ENCODE results near the gene TSC22D2. TPM values are rescaled to one million over a fixed set of nuclear protein-coding genes. Genes with fewer than 3 reads are reported as not detected.

The TSC22D2 gene
- total RNA-seq: 10 to 100 TPM; 25.9 to 28.9 TPM
- 10 to 100 TPM in 1 of 3 donors, 1 to 10 TPM in 2; 6.3 to 11.8 (median 8.0) TPM for polyA plus RNA-seq
- total RNA-seq: 43.1 to 108 (median 57.8) reads per million in 6 experiments

- Mint-ChIP-seq H3K9me3 (no peaks in the 10 kb centered on the region), H3K4me3 (peak within 1 kb of the TSS; percentile 81 to 98 (median 92)), H3K27ac (peak within 1 kb of the TSS; percentile 91 to 99 (median 98)), H3K4me1 (peaks cover 14 to 37% (median 33%) of the 10 kb centered on the region in 4 donors), H3K36me3 (peaks cover 0 to 11% (median 8%) of the 10 kb centered on the region in 3 donors), H3K27me3 (no peaks in the 10 kb centered on the region)
- ATAC-seq: peak; percentile 72 to 77
- POLR2A ChIA-PET: interaction anchor here (0.6 to 5.9 kb wide), 20 partner anchors 9 to 1321 kb away, joined by 3 to 58 read pairs (median 4); partner anchors contain the start of genes EIF2A, RNF13, SELENOT and SERP1
- peak; percentile 93 to 99 (median 97) for DNase-seq
Observed at GRCh38 chr3:150408221-150409124, at the start of gene TSC22D2. Gene TSC22D2, plus strand, starts transcription at chr3:150408298. Its CDS starts 1,053 bp downstream, at chr3:150409351.

- H3K27me3 Mint-ChIP-seq: no peaks in the 10 kb centered on the region
- DNase-seq (no peak), ATAC-seq (no peak)
- no peak overlapping the region for H3K27ac Mint-ChIP-seq
- no peak overlapping the region for H3K4me3 Mint-ChIP-seq
- POLR2A ChIA-PET: no interaction called here
- no peaks in the 10 kb centered on the region for H3K36me3 Mint-ChIP-seq
- H3K4me1 Mint-ChIP-seq: no peaks in the 10 kb centered on the region
- no peaks in the 10 kb centered on the region for H3K9me3 Mint-ChIP-seq
Observed at GRCh38 chr3:150359381-150359780, 48.7 kb upstream of the TSC22D2 start.

DNA sequence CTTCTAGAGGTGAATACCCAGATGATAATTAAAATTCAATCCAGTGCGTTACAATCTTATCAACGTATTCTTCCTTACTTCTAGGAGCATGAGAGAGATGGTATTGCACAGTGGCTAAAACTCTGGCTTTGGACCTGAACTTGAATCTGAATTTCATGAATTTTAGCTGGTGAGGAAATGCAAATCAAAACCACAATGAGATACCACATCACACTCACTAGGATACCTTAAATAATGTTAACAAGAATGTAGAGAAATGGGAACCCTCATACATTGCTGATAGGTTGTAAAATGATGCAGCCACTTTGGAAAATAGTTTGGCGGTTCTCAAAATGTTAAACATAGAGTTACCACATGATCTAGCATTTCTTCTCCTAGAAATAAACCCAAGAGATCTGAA lies 47.1 kb upstream of the TSC22D2 start:
- H3K36me3 Mint-ChIP-seq: no peaks in the 10 kb centered on the region
- no peaks in the 10 kb centered on the region for H3K4me1 Mint-ChIP-seq
- H3K27me3 Mint-ChIP-seq: no peaks in the 10 kb centered on the region
- DNase-seq (no peak), ATAC-seq (no peak)
- no peak overlapping the region for H3K27ac Mint-ChIP-seq
- H3K9me3 Mint-ChIP-seq: no peaks in the 10 kb centered on the region
- POLR2A ChIA-PET: no interaction called here
- H3K4me3 Mint-ChIP-seq: no peak overlapping the region

DNA sequence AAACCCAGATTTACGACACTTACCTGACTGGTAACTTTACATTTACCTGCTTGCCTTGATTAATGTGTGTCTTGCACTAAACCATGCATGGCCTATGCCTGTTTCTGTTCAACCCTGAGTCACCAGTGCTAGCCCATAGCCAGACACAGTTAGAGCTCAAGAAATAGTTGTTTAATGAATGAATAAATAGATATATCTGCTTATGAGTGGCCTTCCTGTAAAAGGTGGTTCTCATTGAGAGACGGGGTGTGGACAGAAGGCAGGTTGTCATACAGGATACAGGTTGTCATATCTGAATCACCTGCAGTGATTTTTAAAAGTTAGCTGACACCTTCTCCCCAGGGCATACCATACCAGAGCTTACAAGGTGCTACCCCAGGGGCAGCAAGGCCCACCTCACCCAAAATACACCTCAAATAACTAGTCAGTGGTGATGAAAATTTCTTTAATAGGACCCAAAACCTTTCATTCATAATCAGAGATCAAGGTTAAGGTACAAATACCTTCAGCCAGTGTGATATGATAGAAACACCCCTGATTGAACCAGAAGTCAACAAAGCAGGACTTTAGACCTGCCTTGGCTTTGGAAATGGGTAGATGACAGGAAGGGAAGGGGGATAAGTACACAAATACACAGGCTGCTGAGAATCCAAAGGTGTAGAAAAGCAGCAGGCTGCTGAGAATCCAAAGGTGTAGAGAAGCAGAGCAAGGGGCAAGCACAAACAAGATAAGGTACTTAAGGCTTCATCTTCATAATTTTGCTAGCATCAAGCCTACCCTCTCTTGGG lies 45.4 kb upstream of the TSC22D2 start:
- POLR2A ChIA-PET: no interaction called here
- H3K4me3 Mint-ChIP-seq: no peak overlapping the region
- no peaks in the 10 kb centered on the region for H3K4me1 Mint-ChIP-seq
- no peak for DNase-seq
- no peaks in the 10 kb centered on the region for H3K27me3 Mint-ChIP-seq
- no peak for ATAC-seq
- no peak overlapping the region for H3K27ac Mint-ChIP-seq
- H3K9me3 Mint-ChIP-seq: no peaks in the 10 kb centered on the region
- no peaks in the 10 kb centered on the region for H3K36me3 Mint-ChIP-seq

- H3K9me3 Mint-ChIP-seq: no peaks in the 10 kb centered on the region
- no peak for ATAC-seq
- POLR2A ChIA-PET: no interaction called here
- H3K4me1 Mint-ChIP-seq: no peaks in the 10 kb centered on the region
- H3K27me3 Mint-ChIP-seq: no peaks in the 10 kb centered on the region
- DNase-seq: no peak
- no peak overlapping the region for H3K27ac Mint-ChIP-seq
- no peak overlapping the region for H3K4me3 Mint-ChIP-seq
- no peaks in the 10 kb centered on the region for H3K36me3 Mint-ChIP-seq
Observed at GRCh38 chr3:150363420-150363819, 44.7 kb upstream of the TSC22D2 start.

DNA sequence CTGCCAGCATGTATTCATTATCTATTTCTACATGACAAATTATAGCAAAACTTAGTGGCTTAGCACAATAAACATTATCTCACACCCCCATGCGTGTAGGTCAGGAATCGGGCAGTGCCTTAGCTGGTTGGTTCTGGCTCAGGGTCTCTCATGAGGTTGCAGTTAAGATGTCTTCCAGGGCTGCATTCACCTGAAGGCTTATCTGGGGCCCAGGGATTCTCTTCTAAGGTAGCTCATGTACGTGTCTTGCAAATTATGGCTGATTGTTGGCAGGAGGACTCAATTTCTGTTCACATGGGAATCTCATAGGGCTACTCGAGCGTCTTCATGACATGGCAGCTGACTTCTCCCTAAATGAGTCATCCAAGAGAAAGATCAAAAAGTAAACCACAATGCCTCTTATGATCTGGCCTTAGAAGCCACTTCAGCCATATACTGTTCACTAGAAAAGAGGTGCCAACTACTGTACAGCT lies 42.9 kb upstream of the TSC22D2 start:
- H3K9me3 Mint-ChIP-seq: no peaks in the 10 kb centered on the region
- DNase-seq (no peak), ATAC-seq (no peak)
- no peaks in the 10 kb centered on the region for H3K27me3 Mint-ChIP-seq
- H3K4me3 Mint-ChIP-seq: no peak overlapping the region
- POLR2A ChIA-PET: no interaction called here
- H3K27ac Mint-ChIP-seq: no peak overlapping the region
- H3K36me3 Mint-ChIP-seq: no peaks in the 10 kb centered on the region
- H3K4me1 Mint-ChIP-seq: no peaks in the 10 kb centered on the region

DNA sequence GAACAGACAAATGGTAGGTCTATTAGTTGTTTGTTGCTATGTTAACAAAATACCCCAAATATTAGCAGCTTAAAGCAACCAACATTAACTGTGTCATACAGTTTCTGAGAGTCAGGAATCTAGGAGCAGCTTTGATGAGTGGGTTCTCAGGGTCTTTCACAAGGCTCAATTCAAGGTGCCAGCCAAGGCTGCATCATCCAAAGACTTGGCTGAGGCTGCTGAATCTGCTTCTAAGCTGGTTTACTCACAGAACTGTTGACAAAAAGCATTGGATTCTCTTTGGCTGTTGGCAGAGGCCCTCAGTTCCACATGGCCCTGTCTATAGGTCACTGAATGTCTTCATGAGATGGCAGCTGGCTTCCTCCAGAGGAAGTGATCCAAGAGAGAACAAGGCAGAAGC lies 40.3 kb upstream of the TSC22D2 start:
- no peaks in the 10 kb centered on the region for H3K4me1 Mint-ChIP-seq
- H3K27ac Mint-ChIP-seq: no peak overlapping the region
- H3K27me3 Mint-ChIP-seq: no peaks in the 10 kb centered on the region
- DNase-seq: no peak
- H3K36me3 Mint-ChIP-seq: no peaks in the 10 kb centered on the region
- POLR2A ChIA-PET: no interaction called here
- no peak overlapping the region for H3K4me3 Mint-ChIP-seq
- H3K9me3 Mint-ChIP-seq: no peaks in the 10 kb centered on the region
- ATAC-seq: no peak

GRCh38 chr3:150370122-150370602 lies 37.9 kb upstream of the TSC22D2 start:
- ATAC-seq (no peak), DNase-seq (no peak)
- Mint-ChIP-seq H3K27me3 (no peaks in the 10 kb centered on the region), H3K9me3 (no peaks in the 10 kb centered on the region), H3K36me3 (no peaks in the 10 kb centered on the region), H3K27ac (no peak overlapping the region), H3K4me1 (peaks cover 0 to 7% (median 0%) of the 10 kb centered on the region in 4 donors), H3K4me3 (no peak overlapping the region)
- POLR2A ChIA-PET: no interaction called here

GRCh38 chr3:150370999-150371398 lies 37.1 kb upstream of the TSC22D2 start:
- Mint-ChIP-seq H3K4me3 (no peak overlapping the region), H3K36me3 (no peaks in the 10 kb centered on the region), H3K4me1 (peaks cover 0 to 8% (median 0%) of the 10 kb centered on the region in 4 donors), H3K27ac (no peak overlapping the region), H3K27me3 (no peaks in the 10 kb centered on the region), H3K9me3 (no peaks in the 10 kb centered on the region)
- DNase-seq: no peak
- ATAC-seq: no peak
- POLR2A ChIA-PET: no interaction called here

DNA sequence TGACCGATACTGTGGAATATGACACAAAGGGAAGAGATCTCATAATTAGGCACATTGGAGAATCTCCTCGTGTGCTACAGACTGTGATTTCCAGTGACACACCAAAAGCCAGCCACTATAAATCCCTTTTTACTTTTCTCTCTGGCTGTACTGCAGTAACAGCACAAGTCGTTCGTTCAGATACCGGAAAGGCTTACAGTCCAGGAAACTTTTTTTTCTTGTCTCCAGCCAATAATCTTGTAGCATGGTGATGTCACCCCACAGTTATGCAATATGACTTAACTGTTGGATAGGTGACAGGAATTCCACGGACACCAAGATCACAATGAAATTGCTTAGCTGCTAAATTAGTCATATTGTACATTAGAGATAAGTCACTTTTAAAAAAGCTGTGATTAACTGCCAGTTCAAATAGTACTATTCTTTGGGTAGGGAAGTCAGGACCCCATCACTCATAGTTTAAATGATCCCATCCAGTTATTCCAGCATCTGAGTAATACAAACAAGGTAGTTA lies 36.3 kb upstream of the TSC22D2 start:
- Mint-ChIP-seq H3K4me3 (no peak overlapping the region), H3K27me3 (peaks cover 0 to 5% (median 0%) of the 10 kb centered on the region in 5 donors), H3K4me1 (peaks cover 0 to 9% (median 0%) of the 10 kb centered on the region in 4 donors), H3K36me3 (no peaks in the 10 kb centered on the region), H3K27ac (no peak overlapping the region), H3K9me3 (no peaks in the 10 kb centered on the region)
- DNase-seq (no peak), ATAC-seq (no peak)
- POLR2A ChIA-PET: no interaction called here

GRCh38 chr3:150372320-150372719 lies 35.8 kb upstream of the TSC22D2 start:
- no peaks in the 10 kb centered on the region for H3K9me3 Mint-ChIP-seq
- POLR2A ChIA-PET: no interaction called here
- H3K36me3 Mint-ChIP-seq: no peaks in the 10 kb centered on the region
- H3K27me3 Mint-ChIP-seq: peaks cover 0 to 5% (median 0%) of the 10 kb centered on the region in 5 donors
- DNase-seq (no peak), ATAC-seq (no peak)
- H3K27ac Mint-ChIP-seq: no peak overlapping the region
- no peak overlapping the region for H3K4me3 Mint-ChIP-seq
- H3K4me1 Mint-ChIP-seq: peaks cover 0 to 9% (median 0%) of the 10 kb centered on the region in 4 donors

DNA sequence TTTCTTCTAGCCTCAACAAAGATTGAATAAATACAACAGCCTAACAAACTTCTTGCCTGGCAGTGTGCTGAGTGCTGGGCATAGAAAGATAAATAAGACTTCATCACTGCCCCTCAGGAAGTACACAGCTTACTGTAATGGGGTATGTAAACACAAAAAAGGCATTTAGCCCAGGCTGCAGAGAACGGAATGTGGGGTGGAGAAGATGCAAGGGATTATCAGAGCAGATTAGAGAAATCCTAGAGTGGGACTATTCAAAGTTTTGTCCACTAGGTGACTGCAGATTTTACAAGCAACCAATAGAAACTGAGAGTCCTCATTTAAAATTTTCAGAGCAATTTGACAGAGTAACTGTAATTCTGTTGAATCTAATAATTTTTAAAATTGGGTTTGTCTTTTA lies 35.4 kb upstream of the TSC22D2 start:
- POLR2A ChIA-PET: no interaction called here
- no peak for DNase-seq
- no peak overlapping the region for H3K27ac Mint-ChIP-seq
- H3K9me3 Mint-ChIP-seq: no peaks in the 10 kb centered on the region
- H3K36me3 Mint-ChIP-seq: no peaks in the 10 kb centered on the region
- peaks cover 0 to 9% (median 0%) of the 10 kb centered on the region in 4 donors for H3K4me1 Mint-ChIP-seq
- H3K4me3 Mint-ChIP-seq: no peak overlapping the region
- ATAC-seq: no peak
- peaks cover 0 to 5% (median 0%) of the 10 kb centered on the region in 5 donors for H3K27me3 Mint-ChIP-seq

All from naive thymus-derived CD8-positive, alpha-beta T cell (primary cell).